OCI-LY7 (cell line): Measurements from ENCODE around the gene CD69. TPM values are rescaled to one million over a fixed set of nuclear protein-coding genes. Genes with fewer than 3 reads are reported as not detected.
"Not testable (repeated sequence)": the region's sequence is repeated elsewhere in the genome, so short reads cannot be mapped to it uniquely, and the experiment has no call there.

Experiments used
- BruUV-seq: library from RNA; stranded (reverse); fragments of 400-500 nt; replicated peaks from 2 replicates; lab custom pipeline; 2021; lab: Mats Ljungman, UMichigan
- CTCF ChIA-PET: fragments of 300-600 bp; sonication (Branson Sonifier 250); formaldehyde crosslinking; loops from one replicate; lab custom pipeline; 2022; ENCODE audit warnings: antibody characterized with exemption; ENCODE audit not compliant: unreplicated experiment; lab: Charles Lee
- POLR2A ChIA-PET: fragments of 300-600 bp; sonication (Branson Sonifier 250); formaldehyde crosslinking; loops from one replicate; lab custom pipeline; 2022; ENCODE audit warnings: antibody characterized with exemption; lab: Charles Lee
- DNase-seq: peaks from one replicate; pipeline ENCODE4 v3.0.0-alpha.2; 2015; ENCODE audit warnings: low spot score
- H2AFZ ChIP-seq: fragments of 200-600 bp; sonication (generic), shearing (Covaris generic); 2 replicates; pipeline ENCODE4 v1.6.1; 2014; ENCODE audit warnings: mild to moderate bottlenecking, antibody characterized with exemption, low read length, moderate library complexity
- H3K27ac ChIP-seq: fragments of 200-600 bp; sonication (generic); 2 replicates; pipeline ENCODE4 v1.5.1; 2014; ENCODE audit warnings: mixed run types, low read depth, mild to moderate bottlenecking, moderate library complexity, low read length, inconsistent platforms; ENCODE audit not compliant: poor library complexity, severe bottlenecking
- H3K36me3 ChIP-seq: fragments of 200-600 bp; sonication (generic); 2 replicates; pipeline ENCODE4 v1.6.1; 2014; ENCODE audit warnings: mild to moderate bottlenecking, antibody characterized with exemption, low read length, moderate library complexity, mixed read lengths; ENCODE audit not compliant: insufficient read depth
- H3K4me1 ChIP-seq: fragments of 200-600 bp; sonication (generic); 2 replicates; pipeline ENCODE4 v1.5.1; 2014; ENCODE audit warnings: mild to moderate bottlenecking, low read length; ENCODE audit not compliant: insufficient read depth, poor library complexity, severe bottlenecking
- H3K4me2 ChIP-seq: fragments of 200-600 bp; sonication (generic); 2 replicates; pipeline ENCODE4 v1.6.1; 2014; ENCODE audit warnings: mild to moderate bottlenecking, low read length
- H3K4me3 ChIP-seq: fragments of 200-600 bp; sonication (generic); 2 replicates; pipeline ENCODE4 v1.5.1; 2014; ENCODE audit warnings: mild to moderate bottlenecking, low read depth, low read length; ENCODE audit not compliant: poor library complexity, severe bottlenecking
- H3K79me2 ChIP-seq: fragments of 200-600 bp; sonication (generic); 2 replicates; pipeline ENCODE4 v1.6.1; 2016; ENCODE audit warnings: low read depth, mild to moderate bottlenecking, low read length, moderate library complexity, mixed read lengths; ENCODE audit not compliant: insufficient read depth
- H3K9me2 ChIP-seq: fragments of 200-600 bp; sonication (generic); 2 replicates; pipeline ENCODE4 v1.6.1; 2016; ENCODE audit warnings: mild to moderate bottlenecking, low read length, mixed read lengths; ENCODE audit not compliant: insufficient read depth
- H3K9me3 ChIP-seq: fragments of 200-600 bp; sonication (generic); 2 replicates; pipeline ENCODE4 v1.6.1; 2014; ENCODE audit warnings: mild to moderate bottlenecking, mixed run types, low read length, mixed read lengths
- H4K20me1 ChIP-seq: fragments of 200-600 bp; sonication (generic); 2 replicates; pipeline ENCODE4 v1.6.1; 2014; ENCODE audit warnings: mild to moderate bottlenecking, antibody characterized with exemption, low read length, moderate library complexity, mixed read lengths; ENCODE audit not compliant: insufficient read depth
- CTCF ChIP-seq: fragments of 200-600 bp; sonication (generic); conservative IDR thresholded peaks from 2 replicates; pipeline ENCODE4 v1.5.1; 2014; ENCODE audit warnings: mild to moderate bottlenecking, antibody characterized with exemption, low read length, moderate library complexity, mixed read lengths
- EZH2phosphoT487 ChIP-seq: fragments of 200-600 bp; sonication (generic); IDR thresholded peaks from 2 replicates; pipeline ENCODE4 v1.6.1; 2018; ENCODE audit warnings: low read depth, borderline replicate concordance, mild to moderate bottlenecking, mixed run types, antibody characterized with exemption, low read length, moderate library complexity, mixed read lengths
- intact Hi-C: fragments of 100-400 bp; cut with micrococcal nuclease; formaldehyde crosslinking; loops from one replicate; pipeline ENCODE4 v1.10.0; 2022; ENCODE audit not compliant: unreplicated experiment
- total RNA-seq, 2 experiments: library from RNA; depleted of rRNA in 1 of 2; stranded (reverse); fragments of >200 nt in 1 of 2; shearing (Covaris generic) in 1 of 2; gene quantifications; 2 replicates each; pipeline ENCODE4 v1.2.3, GENCODE V29; 2014 to 2022

CD69 gene
- total RNA-seq, 2 experiments from 2014 or later: 10.3 to 12.3 TPM

- BruUV-seq: no TSS peak
- ChIA-PET POLR2A (interaction anchor here (1.2 to 3.2 kb wide), 11 partner anchors 9 to 94 kb away, joined by 5 to 44 read pairs (median 9); partner anchors contain the start of genes CD69, CLEC2D and CLECL1), CTCF (no interaction called here)
- peak overlapping the region; percentile 54 for H3K4me3 ChIP-seq
- TF ChIP-seq EZH2phosphoT487 (no peak), CTCF (no peak)
- H2AFZ ChIP-seq: peak overlapping the region; percentile 23; the same call in 1 of the 2 replicates
- H3K9me3 ChIP-seq: no peaks in the 10 kb centered on the region
- intact Hi-C loops: loop anchor here (1.0 to 10.0 kb wide), 3 partner anchors 17 to 813 kb away; no protein-coding TSS in a partner anchor
- H3K9me2 ChIP-seq: no peaks in the 10 kb centered on the region
- H3K27ac ChIP-seq: peak overlapping the region; percentile 93
- peak overlapping the region; percentile 76 for H3K4me2 ChIP-seq
- H4K20me1 ChIP-seq: no peaks in the 10 kb centered on the region
- no peaks in the 10 kb centered on the region for H3K79me2 ChIP-seq
- H3K4me1 ChIP-seq: peaks cover 83% of the 10 kb centered on the region
- no peaks in the 10 kb centered on the region; the same call in 1 of the 2 replicates for H3K36me3 ChIP-seq
- DNase-seq: peak; percentile 86
These were observed 19.0 kb downstream of the CD69 start for GRCh38 chr12:9741726-9742125.

GRCh38 chr12:9740106-9740750, 20.5 kb downstream of the CD69 start:
- POLR2A ChIA-PET: interaction anchor here (0.9 to 1.6 kb wide), 5 partner anchors 23 to 649 kb away, joined by 3 to 5 read pairs (median 3); partner anchors contain the start of gene CLEC2D
- CTCF ChIA-PET: no interaction called here
- no peaks in the 10 kb centered on the region; the same call in 1 of the 2 replicates for H3K36me3 ChIP-seq
- H3K27ac ChIP-seq: peak overlapping the region; percentile 93
- H3K9me2 ChIP-seq: no peaks in the 10 kb centered on the region
- intact Hi-C loops: loop anchor here (10.0 kb wide), 1 partner anchor 815 kb away; no protein-coding TSS in a partner anchor
- TF ChIP-seq EZH2phosphoT487 (no peak), CTCF (no peak)
- H3K4me3 ChIP-seq: no peak overlapping the region
- H3K4me2 ChIP-seq: peak overlapping the region; percentile 49
- peaks cover 90% of the 10 kb centered on the region for H3K4me1 ChIP-seq
- no TSS peak for BruUV-seq
- no peaks in the 10 kb centered on the region; the same call in 1 of the 2 replicates for H3K9me3 ChIP-seq
- H3K79me2 ChIP-seq: no peaks in the 10 kb centered on the region
- H4K20me1 ChIP-seq: no peaks in the 10 kb centered on the region
- DNase-seq: peak; percentile 82
- H2AFZ ChIP-seq: peak overlapping the region; percentile 26; the same call in 1 of the 2 replicates

- H2AFZ ChIP-seq, H3K4me3 ChIP-seq, CTCF ChIA-PET, H3K9me2 ChIP-seq, H3K36me3 ChIP-seq, H3K79me2 ChIP-seq, BruUV-seq, H3K9me3 ChIP-seq, H4K20me1 ChIP-seq, DNase-seq: not testable (repeated sequence)
- intact Hi-C loops: loop anchor here (10.0 kb wide), 2 partner anchors 815 to 1045 kb away; partner anchors contain the start of gene RIMKLB
- POLR2A ChIA-PET: interaction anchor here (0.7 to 1.6 kb wide), 8 partner anchors 9 to 648 kb away, joined by 3 to 6 read pairs (median 4); partner anchors contain the start of gene CLEC2D
- peaks cover 89% of the 10 kb centered on the region for H3K4me1 ChIP-seq
- peak overlapping the region; percentile 49; the same call in 1 of the 2 replicates for H3K4me2 ChIP-seq
- H3K27ac ChIP-seq: peak overlapping the region; percentile 93
These were observed 21.1 kb downstream of the CD69 start for GRCh38 chr12:9739404-9740105.

GRCh38 chr12:9738905-9739304, 21.8 kb downstream of the CD69 start:
- H3K36me3 ChIP-seq, H3K4me3 ChIP-seq, H3K4me2 ChIP-seq, CTCF ChIA-PET, BruUV-seq, H3K9me2 ChIP-seq, DNase-seq, H4K20me1 ChIP-seq, H2AFZ ChIP-seq, H3K79me2 ChIP-seq, H3K9me3 ChIP-seq: not testable (repeated sequence)
- H3K4me1 ChIP-seq: peaks cover 89% of the 10 kb centered on the region
- POLR2A ChIA-PET: interaction anchor here (0.7 to 1.6 kb wide), 7 partner anchors 9 to 649 kb away, joined by 3 to 6 read pairs (median 4); partner anchors contain the start of gene CLEC2D
- intact Hi-C loops: loop anchor here (10.0 kb wide), 1 partner anchor 1044 kb away; the partner anchor contains the start of gene RIMKLB
- H3K27ac ChIP-seq: peak overlapping the region; percentile 99
